ENCODE data around the gene CD226.

Gene CD226

DNA sequence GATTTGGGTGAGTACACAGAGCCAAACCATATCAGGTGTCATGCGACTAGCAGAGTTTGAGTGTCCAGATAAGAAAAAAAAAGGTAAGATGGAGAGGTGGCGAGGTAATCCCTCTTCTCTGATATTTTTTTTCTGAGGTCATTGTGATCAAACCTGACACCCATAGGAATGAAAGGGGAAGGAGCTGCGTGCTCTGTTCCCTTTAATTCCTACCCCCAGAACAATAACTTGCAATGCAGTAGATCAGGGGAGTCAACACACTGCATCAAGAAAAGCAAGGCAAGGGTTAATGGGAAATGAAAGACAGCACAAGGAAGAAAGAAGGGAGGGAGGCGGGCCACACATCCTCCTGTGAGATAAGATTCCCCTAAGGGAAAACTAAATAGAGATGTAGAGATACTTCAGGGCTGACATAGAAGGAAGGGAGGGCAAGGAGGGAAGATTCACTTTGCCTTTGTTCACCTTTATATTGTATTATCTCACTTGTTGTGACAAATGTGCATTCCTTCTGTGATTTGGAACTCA lies 132.8 kb downstream of the CD226 start:
- DNase-seq (ENCODE audit: low spot score): no peak

DNA sequence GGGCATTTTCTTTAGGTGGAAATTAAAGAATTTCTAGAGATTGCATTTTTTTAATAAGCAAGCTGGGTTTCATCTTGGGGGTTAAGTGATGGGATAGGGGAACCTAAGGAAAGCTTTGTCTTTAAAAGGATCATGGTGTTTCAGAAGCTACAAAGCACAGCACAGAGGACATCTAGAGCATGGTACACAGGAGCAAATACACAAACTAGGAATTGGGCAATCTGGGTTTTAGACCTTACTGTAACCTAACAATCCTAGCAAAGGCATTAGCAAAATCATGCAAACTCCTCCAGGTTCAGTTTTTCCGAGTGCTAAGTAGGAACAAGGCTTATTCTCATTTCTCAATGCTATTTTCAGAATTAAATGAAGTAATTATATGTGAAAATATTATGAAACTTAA lies 134.1 kb downstream of the CD226 start:
- DNase-seq (ENCODE audit: low spot score): no peak

DNA sequence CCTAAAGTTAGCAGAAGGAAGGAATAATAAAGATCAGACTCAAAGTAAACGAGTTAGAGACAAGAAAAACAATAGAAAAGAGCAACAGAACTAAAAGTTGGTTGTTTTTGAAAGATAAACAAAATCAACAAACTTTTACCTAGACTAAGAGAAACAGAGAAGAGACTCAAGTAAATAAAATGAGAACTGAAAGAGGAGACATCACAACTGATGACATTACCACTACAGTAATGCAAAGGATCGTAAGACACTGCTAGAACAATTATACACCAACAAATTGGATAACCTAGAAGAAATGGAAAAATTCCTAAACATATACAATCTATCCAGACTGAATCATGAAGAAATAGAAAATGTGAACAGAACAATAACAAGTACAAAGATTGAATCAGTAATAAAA lies 139.3 kb downstream of the CD226 start:
- DNase-seq (ENCODE audit: low spot score): no peak

DNA sequence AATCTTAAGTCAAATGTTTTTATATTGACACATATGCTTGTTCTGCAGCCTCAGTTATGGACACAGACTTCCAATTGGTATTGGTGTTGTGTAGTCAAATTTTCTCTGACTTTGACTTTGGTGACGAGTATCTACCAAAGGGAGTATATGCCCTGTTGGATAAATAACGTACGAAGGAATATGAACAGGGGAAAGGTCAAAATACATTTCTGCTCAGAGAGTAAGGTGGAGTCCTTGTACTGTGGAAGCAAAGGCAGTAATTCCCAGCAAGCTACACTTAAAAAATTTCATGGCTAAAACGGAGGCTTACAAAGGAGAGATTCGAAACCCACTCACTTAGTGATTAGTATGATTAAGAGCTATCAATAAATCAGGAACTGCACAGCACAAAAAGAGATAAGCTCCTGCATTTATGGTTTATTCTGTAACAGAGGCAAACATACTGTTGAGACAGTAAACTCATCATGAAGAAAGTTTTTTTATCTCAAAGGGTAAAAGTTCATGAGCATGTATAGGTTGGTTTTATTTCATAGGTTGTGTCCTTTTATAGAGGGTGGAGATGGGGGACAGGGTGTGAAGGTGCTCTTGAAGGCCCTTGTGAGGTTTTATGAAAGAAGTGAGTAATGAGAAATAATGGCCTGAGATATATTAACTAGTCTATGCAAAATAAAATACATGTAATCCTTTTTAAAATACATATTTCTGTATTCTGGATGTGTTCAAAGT lies 142.7 kb downstream of the CD226 start:
- no peak for DNase-seq (ENCODE audit: low spot score)

Measured in AG20443 (cell line).